ENCODE results near the gene MITF. TPM values are rescaled to one million over a fixed set of nuclear protein-coding genes. Genes with fewer than 3 reads are reported as not detected.
"Not testable (repeated sequence)": the region's sequence is repeated elsewhere in the genome, so short reads cannot be mapped to it uniquely, and the experiment has no call there.

Gene MITF
- total RNA-seq, 1 donor from 2014 or later = 28.0 TPM

DNA sequence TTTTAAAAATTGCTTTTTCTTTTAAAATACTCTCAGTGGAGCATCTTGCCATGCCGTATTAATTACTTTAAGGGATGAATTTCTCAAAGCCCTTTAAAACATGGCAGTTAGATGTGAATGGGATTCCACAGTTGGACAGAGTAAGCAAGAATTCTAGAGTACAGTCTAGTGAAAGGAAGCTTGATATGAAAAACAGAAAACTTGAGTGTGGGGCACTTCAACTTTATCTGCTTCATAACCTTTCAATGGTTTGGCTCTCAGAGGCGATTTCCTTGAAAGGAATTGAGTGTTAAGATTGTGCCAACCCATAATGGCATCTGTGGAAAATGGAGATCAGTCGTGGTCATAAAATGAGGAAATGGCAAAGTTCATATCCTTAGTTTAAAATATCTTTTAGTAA lies 132.6 kb downstream of the MITF start:
- DNase-seq (ENCODE audit: low spot score) = no peak

GRCh38 chr3:69872783-69873378 lies 133.6 kb downstream of the MITF start:
- no peak for DNase-seq (ENCODE audit: low spot score)

- DNase-seq (ENCODE audit: low spot score) = no peak
These were observed 136.8 kb downstream of the MITF start for GRCh38 chr3:69876073-69876472.

GRCh38 chr3:69878254-69878653 lies 139.0 kb downstream of the MITF start:
- DNase-seq (ENCODE audit: low spot score) = no peak

GRCh38 chr3:69879051-69879450 lies 139.8 kb downstream of the MITF start:
- DNase-seq (ENCODE audit: low spot score) = no peak

GRCh38 chr3:69880069-69880640 lies 140.9 kb downstream of the MITF start:
- DNase-seq (ENCODE audit: low spot score) = no peak

- DNase-seq (ENCODE audit: low spot score) = no peak
These were observed 141.8 kb downstream of the MITF start for GRCh38 chr3:69881051-69881450.

GRCh38 chr3:69881756-69882428 lies 142.6 kb downstream of the MITF start:
- no peak for DNase-seq (ENCODE audit: low spot score)

GRCh38 chr3:69882560-69882959 lies 143.3 kb downstream of the MITF start:
- DNase-seq (ENCODE audit: low spot score) = no peak

- no peak for DNase-seq (ENCODE audit: low spot score)
These were observed 149.0 kb downstream of the MITF start for GRCh38 chr3:69888040-69888942.

DNA sequence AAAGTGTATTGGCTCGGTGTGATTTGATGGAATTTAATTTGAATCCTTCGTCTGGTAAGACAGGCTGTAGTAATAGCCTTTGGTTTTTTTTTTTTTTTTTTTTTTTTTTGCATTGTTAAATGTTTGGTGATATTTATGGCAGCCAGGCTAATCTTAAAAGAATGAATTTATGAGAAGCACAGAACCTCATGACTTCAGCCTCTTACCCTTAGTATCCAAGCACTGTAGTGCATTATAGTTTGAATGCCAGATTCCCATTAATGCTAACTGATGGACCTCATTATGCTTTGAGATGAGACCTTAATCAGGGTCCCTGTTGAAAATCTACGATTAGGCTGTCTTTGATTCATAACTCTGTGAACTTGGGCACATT lies 149.7 kb downstream of the MITF start:
- no peak for DNase-seq (ENCODE audit: low spot score)

GRCh38 chr3:69890084-69890483 lies 150.8 kb downstream of the MITF start:
- no peak for DNase-seq (ENCODE audit: low spot score)

DNA sequence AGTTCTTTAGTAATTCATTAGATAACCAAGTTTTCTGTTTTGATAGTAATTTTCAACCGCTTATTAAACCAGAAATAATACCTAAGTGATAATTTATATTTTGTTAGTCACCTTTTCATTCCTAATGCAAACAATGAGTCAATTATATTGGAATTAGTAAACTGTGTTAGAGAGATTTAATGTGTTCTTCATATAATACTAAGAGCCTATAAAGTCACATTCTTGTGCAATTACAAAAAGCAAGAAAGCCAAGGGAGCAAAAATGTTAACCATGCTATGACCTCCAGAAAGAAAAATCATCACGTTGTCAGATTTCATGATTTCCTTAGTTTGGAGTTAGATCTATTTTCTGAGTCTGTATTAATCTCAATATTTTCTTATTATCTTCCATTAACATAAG lies 151.4 kb downstream of the MITF start:
- no peak for DNase-seq (ENCODE audit: low spot score)

DNA sequence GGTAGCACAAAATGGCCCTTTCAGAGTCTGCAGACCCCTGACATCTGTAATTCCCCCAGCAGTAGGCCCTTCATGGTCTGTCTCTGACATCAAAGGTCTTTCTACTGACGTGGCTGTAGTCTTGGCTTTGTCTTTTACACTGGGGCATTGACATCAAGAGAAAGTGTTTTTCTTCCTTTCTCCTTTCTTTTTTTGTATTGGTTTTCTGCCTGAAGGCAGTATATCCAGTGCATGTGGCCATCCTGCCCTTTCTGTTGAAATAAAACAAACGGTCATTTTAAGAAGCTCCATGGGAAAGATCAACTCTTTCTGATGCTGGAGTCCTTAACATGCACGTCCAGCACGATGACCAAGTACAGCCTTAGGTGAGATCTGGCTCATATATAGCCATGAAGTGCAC lies 153.4 kb downstream of the MITF start:
- DNase-seq (ENCODE audit: low spot score) = no peak

- no peak for DNase-seq (ENCODE audit: low spot score)
These were observed 154.0 kb downstream of the MITF start for GRCh38 chr3:69893274-69893673.

DNA sequence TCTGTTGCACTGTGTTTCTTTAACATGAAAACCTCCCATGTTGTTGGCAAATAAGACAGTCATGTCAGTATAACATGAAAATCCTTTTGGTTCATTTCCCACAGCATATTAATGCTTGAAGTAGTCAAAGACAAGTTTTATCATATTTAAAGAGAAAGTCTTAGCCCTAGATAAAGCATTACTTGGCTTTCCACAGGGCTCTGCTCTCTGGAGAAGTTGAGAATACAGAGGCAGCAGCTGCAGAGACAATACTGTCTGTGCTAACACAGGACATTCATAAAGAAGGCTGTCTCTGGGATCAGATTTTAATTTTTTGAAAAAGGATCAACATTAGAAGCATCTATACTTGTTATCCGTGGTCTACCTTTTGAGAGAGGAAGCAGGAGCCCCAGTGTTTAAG lies 156.8 kb downstream of the MITF start:
- DNase-seq (ENCODE audit: low spot score) = no peak

DNA sequence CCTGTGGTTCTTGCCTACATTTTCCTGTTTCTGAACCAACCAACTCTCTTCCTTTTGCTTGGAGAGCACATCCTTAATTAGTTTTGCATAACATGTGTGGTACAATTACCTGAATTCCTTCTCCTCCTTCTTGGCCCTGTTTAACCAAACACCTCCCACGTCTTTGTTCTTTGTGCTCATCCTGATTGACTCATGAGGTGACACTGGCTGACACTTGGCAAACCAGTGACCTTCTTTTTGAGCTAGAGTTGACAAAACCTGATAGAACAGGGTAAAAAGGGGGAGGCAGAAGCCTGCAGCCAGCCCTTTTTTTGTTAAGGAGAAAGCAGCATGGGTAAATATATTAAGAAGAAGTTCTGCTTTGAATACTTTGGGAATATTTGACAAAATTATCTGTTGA lies 161.1 kb downstream of the MITF start:
- no peak for DNase-seq (ENCODE audit: low spot score)

- DNase-seq (ENCODE audit: low spot score) = no peak
These were observed 162.5 kb downstream of the MITF start for GRCh38 chr3:69901802-69902201.

- DNase-seq (ENCODE audit: low spot score) = no peak
These were observed 163.1 kb downstream of the MITF start for GRCh38 chr3:69902386-69902785.

DNA sequence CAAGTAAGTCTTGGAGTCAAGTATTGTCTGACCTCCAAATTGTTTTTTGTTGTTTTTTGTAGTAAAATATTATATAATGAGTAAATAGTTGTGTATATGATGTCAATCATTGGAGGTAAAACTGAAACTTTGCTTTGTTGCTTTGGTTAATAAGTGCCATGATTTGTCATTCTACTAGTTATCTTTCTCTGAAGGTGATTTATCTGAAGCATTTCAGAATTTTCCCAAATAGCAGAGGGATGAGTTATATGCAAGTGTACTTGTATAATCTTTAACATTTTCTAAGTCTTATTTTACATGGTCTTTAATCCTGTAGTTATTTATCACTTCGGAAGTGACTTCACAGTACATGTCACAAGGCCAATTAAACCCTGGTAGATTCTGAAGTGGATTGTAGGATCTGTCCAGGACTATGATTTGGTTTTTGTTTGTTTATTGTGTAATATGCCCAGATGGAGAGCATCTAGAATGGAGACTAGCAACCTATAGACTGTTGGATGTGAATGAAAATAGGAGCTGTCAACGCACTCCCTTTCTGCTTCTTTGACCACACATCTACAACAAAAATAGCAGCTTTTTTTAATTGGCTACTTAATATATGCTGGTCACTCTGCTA lies 167.2 kb downstream of the MITF start:
- no peak for DNase-seq (ENCODE audit: low spot score)

DNA sequence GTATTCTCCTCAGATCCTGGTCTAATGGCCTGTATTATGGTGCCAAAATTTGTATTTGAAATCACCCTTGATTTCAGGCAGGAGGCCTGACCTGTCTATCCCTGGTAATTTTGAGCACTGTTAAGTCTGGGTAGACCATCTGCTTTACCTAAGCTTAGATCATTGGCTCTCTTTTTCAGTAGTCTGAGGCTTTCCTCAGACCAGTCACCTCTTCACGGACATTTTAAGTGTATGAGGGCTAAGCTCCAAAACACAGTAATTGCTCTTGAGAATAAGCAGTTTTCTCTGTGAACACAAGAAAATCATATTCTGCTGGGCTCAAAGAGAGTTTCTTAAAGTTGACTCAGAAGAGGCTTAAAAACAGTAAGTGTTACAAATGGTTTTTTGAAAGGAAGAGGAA lies 168.3 kb downstream of the MITF start:
- no peak for DNase-seq (ENCODE audit: low spot score)

GRCh38 chr3:69909859-69910258 lies 170.6 kb downstream of the MITF start:
- DNase-seq (ENCODE audit: low spot score) = not testable (repeated sequence)

Measured in ureter (tissue), 1 donor.